ENCODE results near the gene CDC7. TPM values are rescaled to one million over a fixed set of nuclear protein-coding genes. Genes with fewer than 3 reads are reported as not detected.
A peak's percentile ranks its signal among the peaks of the same experiment; 100 is the strongest.

The CDC7 gene
- total RNA-seq, 1 donor from 2014 or later: 4.0 TPM

DNA sequence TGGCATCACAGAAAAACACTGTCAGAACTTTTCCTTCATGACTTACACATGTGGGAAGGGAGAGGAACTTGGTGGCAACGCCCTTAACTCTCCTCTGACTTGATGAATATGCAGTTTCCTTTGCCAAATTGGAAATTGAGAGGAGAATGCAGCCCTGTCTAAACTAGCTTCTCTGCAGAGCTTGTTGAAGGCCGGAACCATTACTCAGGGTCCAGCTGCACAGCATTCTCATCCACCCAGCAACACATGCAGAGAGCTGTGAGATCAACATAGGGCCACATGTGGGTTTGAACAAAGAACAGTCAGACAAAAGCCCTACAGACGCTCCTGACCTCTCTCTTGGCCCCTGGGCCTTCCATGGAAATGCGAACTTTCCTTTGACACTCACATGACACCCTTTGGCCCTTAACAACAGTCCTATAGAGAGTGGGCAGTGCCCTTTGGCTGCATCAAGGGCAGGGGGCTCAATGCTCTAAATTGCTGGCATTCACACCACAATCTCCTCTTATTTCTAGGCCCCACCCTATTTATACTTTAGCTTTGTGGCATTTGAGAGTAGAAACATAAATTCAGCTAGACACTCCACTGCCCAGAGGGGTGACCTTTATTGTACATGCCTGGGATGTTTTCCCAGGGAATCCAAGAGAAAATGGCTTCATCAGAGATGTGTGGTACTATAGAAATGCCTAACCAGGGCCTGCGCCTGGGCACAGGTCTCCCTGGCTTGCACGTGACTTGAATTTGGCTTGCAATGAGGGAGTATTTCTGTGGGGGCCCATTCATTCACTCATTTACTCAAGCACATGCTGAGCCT is 64.4 kb downstream of the CDC7 start:
- TF ChIP-seq EZH2 (IDR thresholded peaks at IDR 0.05; ENCODE audit: insufficient read depth, low read length): no peak
- TF ChIP-seq, protein P1, sequence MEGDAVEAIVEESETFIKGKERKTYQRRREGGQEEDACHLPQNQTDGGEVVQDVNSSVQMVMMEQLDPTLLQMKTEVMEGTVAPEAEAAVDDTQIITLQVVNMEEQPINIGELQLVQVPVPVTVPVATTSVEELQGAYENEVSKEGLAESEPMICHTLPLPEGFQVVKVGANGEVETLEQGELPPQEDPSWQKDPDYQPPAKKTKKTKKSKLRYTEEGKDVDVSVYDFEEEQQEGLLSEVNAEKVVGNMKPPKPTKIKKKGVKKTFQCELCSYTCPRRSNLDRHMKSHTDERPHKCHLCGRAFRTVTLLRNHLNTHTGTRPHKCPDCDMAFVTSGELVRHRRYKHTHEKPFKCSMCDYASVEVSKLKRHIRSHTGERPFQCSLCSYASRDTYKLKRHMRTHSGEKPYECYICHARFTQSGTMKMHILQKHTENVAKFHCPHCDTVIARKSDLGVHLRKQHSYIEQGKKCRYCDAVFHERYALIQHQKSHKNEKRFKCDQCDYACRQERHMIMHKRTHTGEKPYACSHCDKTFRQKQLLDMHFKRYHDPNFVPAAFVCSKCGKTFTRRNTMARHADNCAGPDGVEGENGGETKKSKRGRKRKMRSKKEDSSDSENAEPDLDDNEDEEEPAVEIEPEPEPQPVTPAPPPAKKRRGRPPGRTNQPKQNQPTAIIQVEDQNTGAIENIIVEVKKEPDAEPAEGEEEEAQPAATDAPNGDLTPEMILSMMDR (IDR thresholded peaks at IDR 0.05; ENCODE audit: insufficient read depth, low read depth, low read length): no peak
- peaks cover 9% of the 10 kb centered on the region for H3K4me1 ChIP-seq (ENCODE audit: insufficient read depth, low read length)
- H3K79me2 ChIP-seq (ENCODE audit: insufficient read depth, low read length): no peaks in the 10 kb centered on the region
- H3K9me3 Mint-ChIP-seq (ENCODE audit: unreplicated experiment): peaks cover 6% of the 10 kb centered on the region
- H3K4me3 Mint-ChIP-seq (ENCODE audit: unreplicated experiment): peak overlapping the region; percentile 34
- no peaks in the 10 kb centered on the region for H3K9me3 ChIP-seq (ENCODE audit: insufficient read depth, low read depth, low read length)
- FAIRE-seq (no peak), DNase-seq (ENCODE audit: low read depth) (peak; percentile 59)
- H3K4me2 ChIP-seq (ENCODE audit: low read length): no peak overlapping the region
- H3K36me3 Mint-ChIP-seq (ENCODE audit: low read depth, unreplicated experiment): no peaks in the 10 kb centered on the region
- H3K27me3 Mint-ChIP-seq (ENCODE audit: low read depth, unreplicated experiment): peaks cover 6% of the 10 kb centered on the region
- no peak overlapping the region for H3K27ac ChIP-seq (ENCODE audit: low read depth, low read length)
- no peak overlapping the region for H3K9ac ChIP-seq (ENCODE audit: low read length)
- no peaks in the 10 kb centered on the region for H3K4me1 Mint-ChIP-seq (ENCODE audit: low read depth, unreplicated experiment)
- no peak overlapping the region for H3K4me3 ChIP-seq (ENCODE audit: insufficient read depth, low read depth, low read length)
- no peak overlapping the region for H3K27ac Mint-ChIP-seq (ENCODE audit: unreplicated experiment)
- H2AFZ ChIP-seq (ENCODE audit: low read depth, low read length): no peak overlapping the region
- no peaks in the 10 kb centered on the region for H3K27me3 ChIP-seq (ENCODE audit: insufficient read depth, low read length)
- H3K36me3 ChIP-seq (ENCODE audit: insufficient read depth, low read length): no peaks in the 10 kb centered on the region
- H4K20me1 ChIP-seq (ENCODE audit: insufficient read depth, low read length): no peaks in the 10 kb centered on the region

DNA sequence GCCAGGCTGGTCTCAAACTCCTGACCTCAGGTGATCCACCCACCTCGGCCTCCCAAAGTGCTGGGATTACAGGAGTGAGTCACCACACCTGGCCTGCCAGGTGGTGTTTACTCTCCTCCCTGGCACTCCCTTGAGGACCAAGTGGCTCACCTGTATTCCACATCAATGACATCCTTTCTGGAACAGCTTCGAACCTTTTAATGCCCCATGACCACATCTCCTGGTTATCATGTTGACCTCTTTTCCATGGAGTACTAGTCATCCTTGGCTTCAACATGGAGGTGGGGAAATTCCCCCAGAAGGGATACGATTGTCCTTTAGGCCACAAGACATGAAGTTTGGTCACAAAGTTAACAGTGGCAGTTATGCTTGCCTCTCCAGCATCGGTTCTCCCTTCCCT is 66.9 kb downstream of the CDC7 start:
- H3K4me1 Mint-ChIP-seq (ENCODE audit: low read depth, unreplicated experiment): no peaks in the 10 kb centered on the region
- H3K79me2 ChIP-seq (ENCODE audit: insufficient read depth, low read length): no peaks in the 10 kb centered on the region
- peaks cover 6% of the 10 kb centered on the region for H3K9me3 Mint-ChIP-seq (ENCODE audit: unreplicated experiment)

More for the DNA sequence above, 66.9 kb downstream of the CDC7 start:
- H3K4me3 Mint-ChIP-seq (ENCODE audit: unreplicated experiment): no peak overlapping the region
- Histone ChIP-seq H2AFZ (ENCODE audit: low read depth, low read length) (no peak overlapping the region), H3K36me3 (ENCODE audit: insufficient read depth, low read length) (no peaks in the 10 kb centered on the region), H3K4me3 (ENCODE audit: insufficient read depth, low read depth, low read length) (no peak overlapping the region), H3K4me2 (ENCODE audit: low read length) (no peak overlapping the region), H3K27me3 (ENCODE audit: insufficient read depth, low read length) (no peaks in the 10 kb centered on the region), H3K9ac (ENCODE audit: low read length) (no peak overlapping the region), H4K20me1 (ENCODE audit: insufficient read depth, low read length) (no peaks in the 10 kb centered on the region), H3K9me3 (ENCODE audit: insufficient read depth, low read depth, low read length) (no peaks in the 10 kb centered on the region), H3K4me1 (ENCODE audit: insufficient read depth, low read length) (peaks cover 14% of the 10 kb centered on the region), H3K27ac (ENCODE audit: low read depth, low read length) (no peak overlapping the region)
- no peak for DNase-seq (ENCODE audit: low read depth)
- no peak for FAIRE-seq
- peaks cover 3% of the 10 kb centered on the region for H3K27me3 Mint-ChIP-seq (ENCODE audit: low read depth, unreplicated experiment)
- no peak overlapping the region for H3K27ac Mint-ChIP-seq (ENCODE audit: unreplicated experiment)
- TF ChIP-seq EZH2 (IDR thresholded peaks at IDR 0.05; ENCODE audit: insufficient read depth, low read length): no peak
- TF ChIP-seq, protein P1 (IDR thresholded peaks at IDR 0.05; ENCODE audit: insufficient read depth, low read depth, low read length): no peak
- no peaks in the 10 kb centered on the region for H3K36me3 Mint-ChIP-seq (ENCODE audit: low read depth, unreplicated experiment)

All from astrocyte (in vitro differentiated cells and primary cell).